Fibroblast of skin of left quadriceps (primary cell): Measurements from ENCODE around the gene NUP85.
"Not testable (repeated sequence)": the region's sequence is repeated elsewhere in the genome, so short reads cannot be mapped to it uniquely, and the experiment has no call there.

Experiments used
- DNase-seq, 2 experiments: peaks; one replicate each; pipeline ENCODE4 v3.0.0-alpha.2; 2013; ENCODE audit warnings: low read depth in 2 of 2

The NUP85 gene

DNA sequence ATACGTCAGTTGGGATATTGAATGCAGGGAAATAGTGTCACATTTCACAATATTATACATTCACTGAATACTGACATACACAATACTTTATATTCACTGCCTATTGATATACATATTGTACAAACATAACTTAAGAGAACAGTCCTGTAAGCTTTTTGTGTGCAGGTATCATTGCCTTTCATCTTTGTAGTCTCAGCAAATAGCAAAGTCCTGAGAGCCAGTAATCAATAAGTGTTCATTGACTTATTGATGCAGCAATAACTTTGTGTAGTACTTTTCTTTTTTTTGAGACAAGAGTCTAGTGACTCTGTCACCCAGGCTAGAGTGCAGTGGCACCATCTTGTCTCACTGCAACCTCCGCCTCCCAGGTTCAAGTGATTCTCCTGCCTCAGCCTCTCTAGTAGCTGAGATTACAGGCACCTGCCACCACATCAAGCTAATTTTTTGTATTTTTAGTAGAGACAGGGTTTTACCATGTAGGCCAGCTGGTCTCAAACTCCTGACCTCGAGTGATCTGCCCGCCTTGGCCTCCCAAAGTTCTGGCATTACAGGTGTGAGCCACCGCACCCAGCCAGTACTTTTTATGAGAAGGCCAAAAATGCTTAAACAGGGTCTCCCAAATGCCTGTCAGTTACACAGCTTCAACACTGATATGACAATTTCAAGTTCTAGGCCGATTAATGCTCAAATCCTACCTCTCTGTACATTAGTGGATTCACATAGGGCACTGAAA lies 5.4 kb upstream of the NUP85 start:
- DNase-seq: no peak

DNA sequence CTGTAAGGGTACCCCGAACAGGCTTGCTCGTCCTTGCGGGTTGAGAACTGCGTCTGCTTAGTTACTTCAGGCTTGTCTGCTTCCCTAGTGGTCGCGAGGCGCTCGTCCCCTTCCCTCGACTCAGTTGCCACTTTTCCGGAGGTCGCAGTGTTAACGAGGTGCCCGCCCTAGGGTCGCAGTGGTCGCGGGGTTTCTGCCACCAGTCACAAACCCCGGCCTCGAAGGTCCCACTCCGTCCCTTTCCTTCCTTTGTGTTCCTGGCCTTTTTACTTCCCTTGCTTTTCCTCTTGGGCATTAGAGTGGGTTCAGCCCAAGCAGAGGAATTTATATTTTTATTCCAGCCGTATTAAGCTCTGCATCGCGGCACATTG lies 299 bp downstream of the NUP85 start:
- DNase-seq: no peak

DNA sequence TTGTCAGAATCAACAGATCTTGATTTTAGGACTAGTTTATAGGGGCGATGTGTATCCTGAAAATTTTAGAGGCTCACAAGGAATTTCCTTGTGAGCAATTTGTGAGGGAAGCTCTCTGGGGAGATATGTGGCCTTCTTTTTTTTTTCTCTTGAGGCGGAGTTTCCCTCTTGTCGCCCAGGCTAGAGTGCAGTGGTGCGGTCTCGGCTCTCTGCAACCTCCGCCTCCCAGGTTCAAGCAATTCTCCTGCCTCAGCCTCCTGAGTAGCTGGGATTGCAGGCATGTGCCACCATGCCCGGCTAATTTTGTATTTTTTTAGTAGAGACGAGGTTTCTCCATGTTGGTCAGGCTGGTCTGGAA lies 1.6 kb downstream of the NUP85 start:
- DNase-seq: not testable (repeated sequence)

DNA sequence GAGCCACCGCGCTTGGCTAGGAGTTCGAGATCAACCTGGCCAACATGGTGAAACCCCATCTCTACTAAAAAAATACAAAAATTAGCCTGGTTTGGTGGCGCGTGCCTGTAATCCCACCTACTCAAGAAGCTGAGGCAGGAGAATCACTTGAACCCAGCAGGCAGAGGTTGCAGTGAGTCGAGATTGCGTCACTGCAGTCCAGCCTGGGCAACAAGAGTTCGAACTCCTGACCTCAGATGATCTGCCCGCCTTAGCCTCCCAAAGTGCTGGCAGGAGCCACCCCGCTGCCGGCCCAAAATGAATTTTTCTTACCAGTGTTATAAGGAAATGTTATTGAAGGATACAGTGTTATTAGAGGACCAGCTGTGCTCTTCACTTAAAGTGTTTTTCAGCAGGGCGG lies 2.3 kb downstream of the NUP85 start:
- no peak for DNase-seq

DNA sequence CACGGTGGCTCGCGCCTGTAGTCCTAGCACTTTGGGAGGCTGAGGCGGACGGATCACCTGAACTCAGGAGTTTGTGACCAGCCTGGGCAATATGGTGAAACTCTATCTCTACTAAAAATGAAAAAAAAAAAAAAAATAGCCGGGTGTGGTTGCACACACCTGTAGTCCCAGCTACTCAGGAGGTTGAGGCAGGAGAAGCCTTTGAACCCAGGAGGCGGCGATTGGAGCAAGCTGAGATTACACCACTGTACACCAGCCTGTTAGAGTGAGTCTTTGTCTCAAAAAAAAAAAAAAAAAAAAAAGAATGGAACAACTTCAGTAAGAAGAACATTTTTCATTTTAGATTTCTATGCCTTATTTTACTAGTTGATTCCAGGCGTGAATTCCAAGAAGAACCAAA lies 2.7 kb downstream of the NUP85 start:
- no peak for DNase-seq

DNA sequence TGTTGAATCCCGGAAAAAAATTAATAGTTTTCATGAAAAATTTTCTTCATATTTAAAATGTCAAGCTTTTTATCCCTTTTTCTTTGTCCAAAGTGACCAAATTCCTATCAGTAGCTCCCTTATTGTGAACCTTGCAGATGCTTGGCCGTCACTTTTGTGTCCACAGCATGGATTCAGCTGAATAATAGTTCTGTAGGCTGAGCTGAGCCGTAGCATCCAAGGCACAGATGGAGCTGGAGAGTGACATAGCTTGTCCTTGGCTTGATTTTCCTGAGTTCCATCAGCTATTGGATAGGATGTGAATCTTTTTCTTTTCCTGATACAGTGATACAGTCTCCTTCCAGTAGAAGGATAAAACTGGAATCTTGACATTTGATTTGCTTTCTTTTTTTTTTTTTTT lies 3.6 kb downstream of the NUP85 start:
- DNase-seq: no peak

DNA sequence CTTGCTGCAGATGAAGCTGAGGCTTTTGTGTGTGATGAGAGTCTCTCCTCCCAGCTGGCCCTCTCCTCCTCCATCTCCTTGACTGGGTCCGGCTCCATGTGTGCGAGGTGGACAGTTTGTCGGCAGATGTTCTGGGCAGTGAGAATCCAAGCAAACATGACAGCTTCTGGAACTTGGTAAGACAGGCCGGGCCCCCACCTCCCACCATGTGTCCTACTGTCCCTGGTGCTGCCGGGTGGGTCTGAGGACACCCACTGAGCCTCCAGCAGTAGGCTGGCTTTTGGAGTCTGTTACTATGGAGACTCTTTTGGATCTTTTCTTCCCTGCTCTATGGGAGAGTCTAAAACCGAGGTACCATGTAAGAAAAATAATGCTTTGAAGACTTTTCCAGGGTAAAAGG lies 12.7 kb downstream of the NUP85 start:
- no peak for DNase-seq

DNA sequence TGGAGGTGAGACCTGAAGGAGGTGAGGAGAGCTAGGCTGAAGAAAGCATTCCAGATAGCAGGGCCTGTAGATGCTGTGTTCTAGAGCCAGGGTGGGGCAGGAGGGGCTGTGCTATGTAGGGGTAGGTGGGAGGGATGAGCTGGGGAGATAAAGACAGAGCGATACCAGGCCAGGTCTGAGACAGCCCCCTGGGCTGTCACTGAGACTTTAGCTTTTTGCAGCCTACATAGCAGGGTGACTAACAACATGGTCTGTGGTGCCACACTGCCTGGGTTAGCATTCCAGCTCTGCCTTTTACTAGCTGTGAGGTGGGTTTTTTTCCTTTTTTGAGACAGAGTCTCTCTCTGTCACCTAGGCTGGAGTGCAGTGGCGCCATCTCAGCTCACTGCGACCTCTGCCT lies 14.3 kb downstream of the NUP85 start:
- no peak for DNase-seq

DNA sequence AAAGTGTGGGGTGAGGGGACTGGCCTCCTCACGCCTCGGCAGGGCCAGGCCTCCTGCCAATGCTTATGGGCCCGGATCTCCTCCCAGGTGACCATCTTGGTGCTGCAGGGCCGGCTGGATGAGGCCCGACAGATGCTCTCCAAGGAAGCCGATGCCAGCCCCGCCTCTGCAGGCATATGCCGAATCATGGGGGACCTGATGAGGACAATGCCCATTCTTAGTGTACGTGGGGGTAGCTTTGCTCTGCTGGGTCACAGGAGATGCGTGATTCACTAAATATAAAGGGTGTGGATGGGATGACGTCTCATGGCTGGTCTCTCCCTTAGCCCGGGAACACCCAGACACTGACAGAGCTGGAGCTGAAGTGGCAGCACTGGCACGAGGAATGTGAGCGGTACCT lies 19.5 kb downstream of the NUP85 start:
- DNase-seq: no peak

DNA sequence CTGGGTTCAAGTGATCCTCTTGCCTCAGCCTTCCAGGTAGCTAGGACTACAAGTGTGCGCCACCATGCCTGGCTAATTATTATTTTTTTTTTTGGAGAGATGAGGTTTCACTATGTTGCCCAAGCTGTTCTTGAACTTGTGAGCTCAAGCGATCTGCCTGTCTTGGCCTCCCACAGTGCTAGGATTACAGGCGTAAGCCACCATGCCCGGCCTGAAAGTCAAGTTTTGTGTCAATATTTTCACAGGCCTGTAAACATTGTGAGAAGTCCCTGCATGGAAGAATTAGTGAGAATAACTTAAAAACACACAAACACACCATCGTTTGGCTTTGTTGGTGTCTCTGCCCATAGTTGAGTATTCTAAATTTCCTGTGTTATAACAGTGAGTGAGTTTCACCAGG lies 22.2 kb downstream of the NUP85 start:
- no peak for DNase-seq

DNA sequence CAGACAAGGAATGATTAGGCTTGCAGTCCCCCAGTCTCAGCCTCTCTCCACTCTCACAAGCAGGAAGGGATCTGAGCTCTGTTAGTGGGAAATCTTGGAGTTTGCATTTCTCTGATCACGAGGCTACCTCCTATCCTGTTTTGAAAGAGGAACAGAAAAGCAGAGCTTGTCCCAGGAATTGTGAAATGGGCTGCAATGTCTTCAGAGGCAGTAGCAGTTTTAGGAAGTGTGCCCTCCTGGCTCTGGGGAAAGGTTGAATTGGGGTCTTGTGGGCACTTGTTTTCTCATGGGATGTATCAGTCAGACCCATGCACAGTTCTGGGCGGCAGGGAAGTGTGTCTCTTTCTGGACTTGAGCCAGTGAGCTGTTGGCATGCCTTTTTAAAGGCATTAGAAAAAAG lies 22.8 kb downstream of the NUP85 start:
- no peak for DNase-seq

DNA sequence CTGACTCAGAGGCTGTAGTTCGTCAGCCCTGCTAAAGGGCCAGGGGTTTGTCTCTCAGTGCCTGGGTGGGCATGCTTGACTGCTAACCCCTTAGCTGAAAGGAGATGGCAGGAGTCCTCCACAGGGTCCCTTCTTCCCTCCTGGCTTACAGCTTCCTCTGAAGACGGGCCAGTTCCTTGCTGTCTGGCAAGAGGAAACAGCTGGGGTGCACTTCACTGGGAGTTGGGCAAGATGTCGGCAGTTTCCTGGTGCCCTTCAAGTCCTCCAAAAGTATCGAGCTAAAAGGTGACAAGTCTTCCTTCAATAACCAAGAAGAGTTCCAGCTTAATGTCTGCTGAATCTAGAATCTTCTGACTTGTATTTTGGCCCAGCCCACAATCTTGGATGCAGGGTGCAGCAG lies 23.4 kb downstream of the NUP85 start:
- no peak for DNase-seq

DNA sequence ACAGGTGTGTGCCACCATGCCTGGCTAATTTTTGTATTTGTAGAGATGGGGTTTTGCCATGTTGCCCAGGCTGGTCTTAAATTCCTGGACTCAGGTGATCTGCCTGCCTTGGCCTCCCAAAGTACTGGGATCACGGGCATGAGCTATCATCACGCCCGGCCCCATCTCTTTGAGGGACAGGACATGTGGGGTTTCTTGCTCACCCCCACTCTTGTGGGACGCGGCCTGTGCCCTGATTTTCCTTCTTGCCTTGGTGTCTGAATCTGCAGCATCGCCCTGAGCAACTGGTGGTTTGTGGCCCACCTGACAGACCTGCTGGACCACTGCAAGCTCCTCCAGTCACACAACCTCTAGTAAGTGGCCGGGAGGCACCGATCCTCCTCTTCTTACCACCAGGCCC lies 25.6 kb downstream of the NUP85 start:
- no peak for DNase-seq

DNA sequence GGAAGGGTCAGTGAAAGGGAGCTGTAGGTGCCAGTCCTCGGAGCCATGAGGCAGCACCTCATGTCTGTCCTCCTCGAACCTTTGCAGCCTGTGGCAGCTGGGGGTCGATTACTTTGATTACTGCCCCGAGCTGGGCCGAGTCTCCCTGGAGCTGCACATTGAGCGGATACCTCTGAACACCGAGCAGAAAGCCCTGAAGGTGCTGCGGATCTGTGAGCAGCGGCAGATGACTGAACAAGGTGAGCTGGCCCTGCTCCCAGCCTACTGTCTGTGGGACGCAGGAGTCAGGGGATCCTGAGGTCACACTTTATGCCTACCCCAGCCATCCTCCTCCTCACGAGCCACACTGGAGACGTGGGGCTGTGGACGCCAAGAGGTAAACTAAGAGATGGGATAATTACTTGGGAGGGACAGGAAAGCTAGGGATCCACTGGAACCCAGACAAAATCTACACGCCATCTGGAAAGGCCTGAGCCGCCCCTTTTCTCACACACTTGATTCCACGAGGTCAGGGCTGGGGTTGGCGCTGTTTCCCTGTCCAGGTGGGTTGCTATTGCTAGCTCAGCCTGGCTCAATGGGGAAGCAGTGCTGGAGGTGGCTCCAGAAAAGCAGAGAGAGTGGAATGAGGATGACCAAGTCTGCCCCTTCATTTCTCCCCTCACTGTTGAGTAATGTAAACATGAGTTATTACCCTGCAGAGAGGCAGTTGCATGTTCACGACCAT lies 26.4 kb downstream of the NUP85 start:
- no peak for DNase-seq

DNA sequence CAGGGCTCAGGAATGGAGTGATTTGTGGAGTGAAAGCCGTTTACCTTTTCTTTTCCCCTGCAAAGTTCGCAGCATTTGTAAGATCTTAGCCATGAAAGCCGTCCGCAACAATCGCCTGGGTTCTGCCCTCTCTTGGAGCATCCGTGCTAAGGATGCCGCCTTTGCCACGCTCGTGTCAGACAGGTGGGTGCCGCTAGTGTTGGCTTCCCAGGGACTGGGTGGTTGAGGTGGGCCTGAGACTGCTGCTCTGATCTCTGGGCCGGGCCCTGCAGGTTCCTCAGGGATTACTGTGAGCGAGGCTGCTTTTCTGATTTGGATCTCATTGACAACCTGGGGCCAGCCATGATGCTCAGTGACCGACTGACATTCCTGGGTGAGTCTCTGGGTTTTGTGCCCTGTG lies 27.3 kb downstream of the NUP85 start:
- DNase-seq: no peak

DNA sequence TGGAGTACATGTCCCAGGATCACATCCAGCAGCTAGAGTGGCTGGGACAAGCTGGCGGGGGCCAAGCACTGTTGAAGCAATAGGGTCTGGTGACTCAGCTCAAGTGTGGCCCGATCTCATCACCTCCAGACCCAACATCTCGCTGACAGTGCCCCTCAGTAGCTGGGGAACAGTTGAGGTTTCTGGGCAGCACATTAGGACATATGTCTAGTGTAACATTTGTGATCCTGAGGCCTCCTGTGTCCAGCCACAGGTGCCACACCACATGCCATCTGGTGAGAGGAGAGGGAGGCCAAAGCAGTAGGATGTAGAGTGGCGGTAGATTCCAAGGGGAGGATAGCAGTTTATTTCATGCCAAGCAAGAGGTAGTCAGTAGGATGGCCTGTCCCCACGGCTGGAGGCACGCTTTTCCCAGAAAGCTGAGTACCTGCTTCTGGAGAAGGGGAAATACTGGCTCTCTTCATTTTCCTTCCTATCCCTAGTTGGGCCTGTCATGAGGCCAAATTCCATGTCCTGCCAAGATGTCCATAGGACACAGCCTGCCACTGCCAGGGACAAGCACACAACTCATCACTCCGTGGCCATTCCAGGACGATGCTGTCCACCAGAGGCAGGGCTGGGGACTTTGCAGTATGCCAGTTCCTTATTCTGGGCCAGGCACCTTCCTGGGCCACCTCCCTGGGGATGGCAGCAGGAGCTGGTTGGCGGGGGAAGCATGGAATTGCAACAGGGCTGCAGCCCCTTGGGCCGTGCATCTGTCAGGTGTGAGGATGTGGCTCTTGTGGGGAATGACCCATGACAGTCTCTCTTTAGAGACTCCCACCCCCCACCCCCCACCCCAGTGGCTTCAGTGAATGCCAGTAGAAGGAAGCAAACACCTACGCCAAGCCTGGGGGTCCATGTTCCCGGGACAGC lies 31.9 kb downstream of the NUP85 start:
- DNase-seq: no peak

DNA sequence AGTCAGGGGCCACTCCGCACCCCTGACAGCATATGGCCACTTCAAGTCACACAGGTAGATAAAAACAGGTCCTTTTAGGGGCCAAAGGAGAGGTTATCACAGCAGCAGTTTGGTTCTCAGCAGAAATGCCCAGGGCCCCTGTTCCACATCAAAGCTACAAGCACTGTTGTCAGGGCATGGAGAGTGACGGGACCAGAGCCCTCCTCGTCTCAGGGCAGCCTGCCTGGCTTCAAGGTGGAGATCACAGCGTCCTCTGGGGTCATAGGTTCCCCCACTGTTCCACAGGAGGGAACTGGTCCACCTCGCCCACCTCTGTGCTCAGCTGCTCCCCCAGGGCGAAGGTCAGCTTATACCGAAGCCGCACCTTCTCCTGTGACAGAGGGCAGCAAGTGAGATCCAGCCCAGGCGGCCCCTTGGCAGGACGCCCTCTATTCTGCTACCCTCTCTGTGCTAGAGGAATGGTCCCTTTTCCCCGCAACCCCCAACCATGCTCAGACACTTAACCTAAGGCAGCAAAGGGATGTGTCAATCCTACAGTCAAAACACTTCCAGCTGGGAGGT lies 32.6 kb downstream of the NUP85 start:
- no peak for DNase-seq

DNA sequence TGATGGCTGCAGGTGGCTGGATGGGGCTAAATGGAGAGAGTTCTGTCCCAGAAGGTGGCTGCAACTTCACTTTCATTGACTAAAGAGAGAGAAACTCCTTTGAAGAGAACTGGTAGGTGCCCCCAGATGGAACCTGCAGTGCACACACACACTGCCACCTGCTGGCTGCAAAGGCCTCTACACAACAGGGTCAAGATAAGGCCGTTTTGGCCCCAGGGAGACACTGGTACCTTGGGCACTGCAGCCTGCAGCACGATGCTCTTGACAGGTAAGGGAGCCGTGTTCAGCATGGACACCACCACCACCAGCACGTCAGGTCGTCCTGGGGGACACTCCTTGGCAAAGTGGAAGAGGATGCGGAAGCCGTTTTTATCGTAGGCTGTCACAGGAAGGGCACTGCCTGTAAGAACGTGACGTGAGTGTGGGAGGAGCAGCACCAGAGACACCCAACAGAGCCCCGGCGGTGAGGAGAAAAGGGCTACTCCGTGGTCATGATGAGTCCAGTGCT lies 33.3 kb downstream of the NUP85 start:
- peak in 1 of 2 experiments; percentile 17 for DNase-seq

DNA sequence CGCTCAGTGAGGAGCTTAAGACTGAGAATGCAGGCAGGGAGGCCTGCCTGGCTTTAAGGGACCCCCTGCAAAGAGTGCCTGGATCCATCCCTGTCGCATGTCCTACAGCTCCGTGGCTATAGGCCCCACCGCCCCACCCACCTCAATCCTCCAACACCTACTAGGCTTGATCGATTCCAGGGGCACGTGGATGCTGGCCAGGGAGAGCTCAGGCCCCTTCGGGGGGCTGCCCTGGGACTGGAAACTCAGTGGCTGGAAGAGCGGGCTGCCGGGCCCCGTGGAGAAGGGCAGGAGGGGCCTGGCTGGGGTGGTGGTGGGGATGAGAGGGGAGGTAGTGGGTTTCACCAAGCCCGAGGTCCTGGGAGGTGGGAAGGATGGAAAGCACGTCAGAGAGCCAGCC lies 33.7 kb downstream of the NUP85 start:
- no peak for DNase-seq

DNA sequence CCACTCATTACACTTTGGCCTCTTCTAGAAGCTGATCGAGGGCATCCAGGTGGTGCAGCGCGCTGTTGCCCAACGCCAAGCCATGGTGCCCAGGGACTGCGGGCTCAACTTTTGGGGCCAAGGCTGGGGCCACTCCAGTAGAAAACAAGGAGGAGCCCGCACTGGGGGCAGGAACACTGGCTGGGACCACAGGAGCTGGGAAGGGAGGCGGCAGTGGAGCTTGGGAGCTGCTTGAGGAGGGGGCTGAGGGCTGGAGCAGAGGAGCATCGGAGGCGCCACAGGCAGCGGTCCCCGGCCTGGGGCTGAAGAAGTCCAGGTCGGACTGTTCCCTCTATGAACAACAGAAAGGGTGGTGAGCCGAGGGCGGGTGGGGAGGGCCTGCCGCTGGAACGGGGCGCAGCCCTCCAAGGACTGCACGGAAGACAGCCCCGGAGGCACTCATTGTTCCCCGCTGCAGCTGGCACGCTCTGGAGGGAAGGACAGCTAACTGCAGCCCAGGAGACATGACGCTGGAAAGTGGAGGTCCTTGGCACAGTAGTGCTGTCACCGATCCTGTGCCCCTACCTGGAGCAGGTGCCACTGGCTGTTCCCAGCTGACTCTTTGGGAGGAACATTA lies 34.4 kb downstream of the NUP85 start:
- no peak for DNase-seq

DNA sequence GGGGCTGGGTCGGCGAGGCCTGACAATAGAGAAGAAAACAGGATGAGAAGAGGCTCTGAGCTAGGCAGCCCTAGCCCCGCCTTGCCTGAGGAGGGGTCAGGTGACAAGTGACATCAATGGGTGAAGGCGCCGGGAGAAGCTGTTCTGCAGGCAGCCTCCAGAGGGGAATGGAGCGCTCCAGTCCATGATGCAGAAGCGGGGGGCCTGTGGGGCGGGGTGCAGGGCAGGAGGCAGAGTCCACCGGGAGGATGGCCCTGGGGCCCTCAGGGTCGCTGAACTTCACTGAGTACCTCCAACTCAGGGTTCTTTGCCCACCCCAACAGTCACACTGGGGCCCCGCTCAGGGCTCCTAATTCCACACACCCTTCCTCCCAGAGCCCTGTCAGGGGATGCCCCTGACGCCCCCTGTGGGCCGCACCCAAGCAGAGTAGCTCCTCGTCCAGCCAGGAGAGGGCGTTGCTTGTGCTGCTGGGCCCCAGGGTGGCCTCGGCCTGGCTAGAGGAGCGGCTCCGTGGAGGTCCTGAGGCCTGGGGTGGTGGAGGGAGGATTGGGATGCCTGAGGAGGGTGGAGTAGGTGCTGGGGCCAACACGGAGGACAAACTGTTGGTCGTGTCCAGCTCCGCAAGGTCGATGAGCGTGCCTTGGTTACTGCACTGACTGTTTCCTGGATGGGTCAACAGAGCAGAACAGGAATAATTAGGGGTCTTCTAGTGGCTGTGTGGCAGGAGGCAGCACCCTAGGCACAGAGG lies 35.1 kb downstream of the NUP85 start:
- no peak for DNase-seq
